HEK293 (cell line): ENCODE data around the gene DNAJC5.
"Not testable (repeated sequence)": the region's sequence is repeated elsewhere in the genome, so short reads cannot be mapped to it uniquely, and the experiment has no call there.

Experiments used
- CTCF ChIA-PET: fragments of 350-600 bp; formaldehyde crosslinking; extraction: SDS; loops from one replicate; lab custom pipeline; 2021; ENCODE audit warnings: antibody characterized with exemption; lab: Yijun Ruan, JAX
- POLR2A ChIA-PET: fragments of 300-600 bp; formaldehyde crosslinking; extraction: SDS; loops from one replicate; lab custom pipeline; 2020; ENCODE audit warnings: antibody characterized with exemption, inconsistent platforms; lab: Yijun Ruan, JAX
- H3K27ac ChIP-seq: fragments of 200-500 bp; sonication (Bioruptor generic); 2 replicates; pipeline ENCODE4 v1.5.1; 2014; ENCODE audit warnings: low read depth, low read length, control low read depth, inconsistent platforms; ENCODE audit errors: extremely low read depth
- H3K36me3 ChIP-seq, 2 experiments: fragments of 200-500 bp in 1 of 2; sonication (Bioruptor generic) in 1 of 2; 1 replicate in 1 of 2; 2 replicates in 1 of 2; pipeline ENCODE4 v1.5.1; 2014 to 2017; ENCODE audit warnings: inconsistent platforms in 2 of 2, low read length in 2 of 2; ENCODE audit not compliant: control insufficient read depth in 2 of 2, insufficient read depth in 1 of 2
- H3K4me1 ChIP-seq: fragments of 200-500 bp; sonication (Bioruptor generic); 2 replicates; pipeline ENCODE4 v1.5.1; 2014; ENCODE audit warnings: mild to moderate bottlenecking, low read length, inconsistent platforms; ENCODE audit not compliant: control insufficient read depth, insufficient read depth
- H3K4me3 ChIP-seq: 2 replicates; pipeline ENCODE4 v1.5.1; 2011; ENCODE audit warnings: low read depth, mild to moderate bottlenecking, control low read depth, low read length, moderate library complexity
- H3K9me3 ChIP-seq: fragments of 200-500 bp; sonication (Bioruptor generic); 2 replicates; pipeline ENCODE4 v1.5.1; 2014; ENCODE audit warnings: low read depth, low read length, inconsistent platforms; ENCODE audit not compliant: control insufficient read depth, insufficient read depth
- GLIS1 ChIP-seq: fragments of 450-650 bp; formaldehyde crosslinking; IDR thresholded peaks from 2 replicates; pipeline ENCODE4 v1.5.1; 2016; ENCODE audit warnings: missing biosample characterization, missing genetic modification characterization
- GLIS2 ChIP-seq: fragments of 450-650 bp; formaldehyde crosslinking; IDR thresholded peaks from 2 replicates; pipeline ENCODE4 v1.5.1; 2016; ENCODE audit warnings: missing biosample characterization, missing genetic modification characterization
- SALL2 ChIP-seq: fragments of 450-650 bp; formaldehyde crosslinking; IDR thresholded peaks from 2 replicates; pipeline ENCODE4 v1.5.0; 2017; ENCODE audit warnings: missing biosample characterization, mild to moderate bottlenecking, missing genetic modification characterization, borderline replicate concordance
- SP2 ChIP-seq: fragments of 450-650 bp; formaldehyde crosslinking; IDR thresholded peaks from 2 replicates; pipeline ENCODE4 v1.5.1; 2016; ENCODE audit warnings: missing biosample characterization, missing genetic modification characterization
- SP3 ChIP-seq: fragments of 450-650 bp; formaldehyde crosslinking; IDR thresholded peaks from 2 replicates; pipeline ENCODE4 v1.5.1; 2016; ENCODE audit warnings: missing biosample characterization, missing genetic modification characterization
- WT1 ChIP-seq: fragments of 450-650 bp; formaldehyde crosslinking; IDR thresholded peaks from 2 replicates; pipeline ENCODE4 v1.5.1; 2016; ENCODE audit warnings: missing biosample characterization, missing genetic modification characterization
- YY1 ChIP-seq: fragments of 450-650 bp; formaldehyde crosslinking; IDR thresholded peaks from 2 replicates; pipeline ENCODE4 v1.5.1; 2018; ENCODE audit warnings: missing biosample characterization, missing genetic modification characterization
- ZBTB8A ChIP-seq: fragments of 450-650 bp; formaldehyde crosslinking; IDR thresholded peaks from 2 replicates; pipeline ENCODE4 v1.5.1; 2016; ENCODE audit warnings: missing biosample characterization, missing genetic modification characterization
- ZFP3 ChIP-seq: fragments of 450-650 bp; formaldehyde crosslinking; IDR thresholded peaks from 2 replicates; pipeline ENCODE4 v1.5.1; 2016; ENCODE audit warnings: low read depth, missing biosample characterization, missing genetic modification characterization
- ZNF132 ChIP-seq: fragments of 450-650 bp; formaldehyde crosslinking; IDR thresholded peaks from 2 replicates; pipeline ENCODE4 v1.5.1; 2017; ENCODE audit warnings: missing biosample characterization, missing genetic modification characterization, borderline replicate concordance
- ZNF214 ChIP-seq: fragments of 450-650 bp; formaldehyde crosslinking; IDR thresholded peaks from 2 replicates; pipeline ENCODE4 v1.5.1; 2017; ENCODE audit warnings: missing biosample characterization, mild to moderate bottlenecking, missing genetic modification characterization, borderline replicate concordance
- ZNF266 ChIP-seq: fragments of 450-650 bp; formaldehyde crosslinking; IDR thresholded peaks from 2 replicates; pipeline ENCODE4 v1.5.1; 2016; ENCODE audit warnings: missing biosample characterization, missing genetic modification characterization, low read depth
- ZNF274 ChIP-seq, 2 experiments: fragments of 200-500 bp in 1 of 2; fragments of 450-650 bp in 1 of 2; sonication (Bioruptor generic) in 1 of 2; formaldehyde crosslinking in 1 of 2; IDR thresholded peaks; 2 replicates each; pipeline versions ENCODE4 v1.5.1 to v1.6.1; 2014 to 2016; ENCODE audit warnings: borderline replicate concordance in 1 of 2, inconsistent platforms in 1 of 2, low read length in 1 of 2, missing biosample characterization in 1 of 2, missing genetic modification characterization in 1 of 2
- ZNF311 ChIP-seq: fragments of 450-650 bp; formaldehyde crosslinking; IDR thresholded peaks from 2 replicates; pipeline ENCODE4 v1.5.1; 2017; ENCODE audit warnings: missing biosample characterization, missing genetic modification characterization, borderline replicate concordance
- ZNF404 ChIP-seq: fragments of 450-650 bp; formaldehyde crosslinking; IDR thresholded peaks from 2 replicates; pipeline ENCODE4 v1.5.1; 2017; ENCODE audit warnings: missing biosample characterization, missing genetic modification characterization
- ZNF48 ChIP-seq: fragments of 450-650 bp; formaldehyde crosslinking; IDR thresholded peaks from 2 replicates; pipeline ENCODE4 v1.5.1; 2016; ENCODE audit warnings: missing biosample characterization, missing genetic modification characterization
- ZNF501 ChIP-seq: fragments of 450-650 bp; formaldehyde crosslinking; IDR thresholded peaks from 2 replicates; pipeline ENCODE4 v1.5.1; 2016; ENCODE audit warnings: missing biosample characterization, missing genetic modification characterization
- ZNF549 ChIP-seq: fragments of 450-650 bp; IDR thresholded peaks from 2 replicates; pipeline ENCODE4 v1.5.1; 2018; ENCODE audit warnings: missing biosample characterization, missing genetic modification characterization, mild to moderate bottlenecking, inconsistent platforms, moderate library complexity
- ZNF658 ChIP-seq: fragments of 450-650 bp; formaldehyde crosslinking; IDR thresholded peaks from 2 replicates; pipeline ENCODE4; 2016; ENCODE audit warnings: missing biosample characterization, missing genetic modification characterization
- ZNF777 ChIP-seq: fragments of 450-650 bp; formaldehyde crosslinking; IDR thresholded peaks from 2 replicates; pipeline ENCODE4 v1.5.1; 2017; ENCODE audit warnings: missing biosample characterization, missing genetic modification characterization, borderline replicate concordance
- ZNF791 ChIP-seq: fragments of 450-650 bp; formaldehyde crosslinking; IDR thresholded peaks from 2 replicates; pipeline ENCODE4 v1.5.1; 2016; ENCODE audit warnings: missing biosample characterization, missing genetic modification characterization
- ZSCAN23 ChIP-seq: fragments of 450-650 bp; formaldehyde crosslinking; IDR thresholded peaks from 2 replicates; pipeline ENCODE4 v1.5.1; 2016; ENCODE audit warnings: missing biosample characterization, missing genetic modification characterization
- TF ChIP-seq, protein P1 (sequence below): fragments of 450-650 bp; IDR thresholded peaks from 2 replicates; pipeline ENCODE4 v1.5.1; 2018; ENCODE audit warnings: missing biosample characterization, missing genetic modification characterization
- TF ChIP-seq, protein P2 (sequence below): fragments of 450-650 bp; formaldehyde crosslinking; IDR thresholded peaks from 2 replicates; pipeline ENCODE4 v1.5.1; 2016; ENCODE audit warnings: missing biosample characterization, missing genetic modification characterization

Gene DNAJC5

DNA sequence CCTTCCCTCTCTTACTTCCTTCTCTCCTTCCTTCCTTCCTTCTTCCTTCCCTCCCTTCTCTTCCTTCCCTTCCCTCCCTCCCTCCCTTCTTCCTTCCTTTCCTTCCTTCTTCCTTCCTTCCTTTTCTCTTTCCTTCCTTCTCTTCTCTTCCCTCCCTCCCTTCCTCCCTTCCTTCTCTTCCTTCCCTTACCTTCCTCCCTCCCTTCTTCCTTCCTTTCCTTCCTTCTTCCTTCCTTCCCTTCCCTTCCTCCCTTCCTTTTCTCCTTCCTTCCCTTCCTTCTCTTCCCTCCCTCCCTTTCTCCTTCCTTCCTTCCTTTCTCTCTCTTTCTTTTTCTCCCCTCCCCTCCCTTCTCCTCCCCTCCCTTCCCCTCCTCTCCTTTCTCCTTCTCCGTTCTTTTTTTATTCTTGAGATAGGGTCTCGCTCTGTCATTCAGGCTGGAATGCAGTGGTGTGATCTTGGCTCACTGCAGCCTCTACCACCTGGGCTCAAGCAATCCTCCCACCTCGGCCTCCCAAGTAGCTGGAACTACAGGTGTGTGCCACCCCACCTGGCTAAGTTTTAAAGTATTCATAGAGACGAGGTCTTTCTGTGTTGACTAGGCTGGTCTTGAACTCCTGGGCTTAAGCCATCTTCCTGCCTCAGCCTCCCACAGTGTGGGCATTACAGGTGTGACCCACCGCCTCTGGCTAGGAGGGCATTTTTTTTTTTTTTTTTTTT is 75.9 kb downstream of the DNAJC5 start (continued):
- TF ChIP-seq SP2 (tag by site-specific recombination) (no peak), SALL2 (tag by site-specific recombination) (no peak), ZNF777 (no peak), GLIS2 (tag by site-specific recombination) (0 out of 2 replicates have a peak, but pooled peaks have one; percentile 43), ZNF48 (no peak), ZNF214 (tag by site-specific recombination) (no peak), ZSCAN23 (tag by site-specific recombination) (no peak), GLIS1 (tag by site-specific recombination) (0 out of 2 replicates have a peak, but pooled peaks have one; percentile 2), ZNF266 (tag by site-specific recombination) (no peak), ZNF132 (tag by site-specific recombination) (no peak), ZBTB8A (tag by site-specific recombination) (no peak), ZNF501 (tag by site-specific recombination) (no peak), WT1 (tag by site-specific recombination) (no peak), ZNF658 (tag by site-specific recombination) (no peak), YY1 (tag by site-specific recombination) (no peak), ZNF404 (tag by site-specific recombination) (no peak), ZNF311 (no peak), SP3 (tag by site-specific recombination) (no peak), ZNF549 (tag by site-specific recombination) (no peak)
- TF ChIP-seq, protein P1, sequence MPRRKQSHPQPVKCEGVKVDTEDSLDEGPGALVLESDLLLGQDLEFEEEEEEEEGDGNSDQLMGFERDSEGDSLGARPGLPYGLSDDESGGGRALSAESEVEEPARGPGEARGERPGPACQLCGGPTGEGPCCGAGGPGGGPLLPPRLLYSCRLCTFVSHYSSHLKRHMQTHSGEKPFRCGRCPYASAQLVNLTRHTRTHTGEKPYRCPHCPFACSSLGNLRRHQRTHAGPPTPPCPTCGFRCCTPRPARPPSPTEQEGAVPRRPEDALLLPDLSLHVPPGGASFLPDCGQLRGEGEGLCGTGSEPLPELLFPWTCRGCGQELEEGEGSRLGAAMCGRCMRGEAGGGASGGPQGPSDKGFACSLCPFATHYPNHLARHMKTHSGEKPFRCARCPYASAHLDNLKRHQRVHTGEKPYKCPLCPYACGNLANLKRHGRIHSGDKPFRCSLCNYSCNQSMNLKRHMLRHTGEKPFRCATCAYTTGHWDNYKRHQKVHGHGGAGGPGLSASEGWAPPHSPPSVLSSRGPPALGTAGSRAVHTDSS = no peak

DNA sequence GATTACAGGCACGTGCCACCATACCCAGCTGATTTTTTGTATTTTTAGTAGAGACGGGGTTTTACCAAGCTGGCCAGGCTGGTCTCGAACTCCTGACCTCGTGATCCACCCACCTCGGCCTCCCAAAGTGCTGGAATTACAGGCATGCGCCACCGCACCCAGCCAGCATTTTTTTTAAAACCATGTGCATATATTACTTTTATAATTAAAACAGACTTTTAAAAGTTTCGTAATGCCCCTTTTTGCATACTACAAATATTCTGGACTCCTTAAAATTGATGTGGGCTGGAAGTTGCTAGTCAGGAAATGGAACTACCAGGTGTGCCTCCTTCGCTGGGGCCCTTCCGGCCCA is 77.0 kb downstream of the DNAJC5 start:
- not testable (repeated sequence) for H3K9me3 ChIP-seq, H3K4me1 ChIP-seq, H3K4me3 ChIP-seq, H3K27ac ChIP-seq
- POLR2A ChIA-PET = interaction anchor here (0.6 kb wide), 1 partner anchor 107 kb away, joined by 8 read pairs; the partner anchor contains the start of gene TPD52L2
- peaks cover 0 to 16% of the 10 kb centered on the region in 2 experiments; a peak in 1 of 3 replicates for H3K36me3 ChIP-seq
- CTCF ChIA-PET = interaction anchor here (0.6 to 0.7 kb wide), 3 partner anchors 263 to 789 kb away, joined by 3 to 5 read pairs (median 3); no protein-coding TSS in a partner anchor

DNA sequence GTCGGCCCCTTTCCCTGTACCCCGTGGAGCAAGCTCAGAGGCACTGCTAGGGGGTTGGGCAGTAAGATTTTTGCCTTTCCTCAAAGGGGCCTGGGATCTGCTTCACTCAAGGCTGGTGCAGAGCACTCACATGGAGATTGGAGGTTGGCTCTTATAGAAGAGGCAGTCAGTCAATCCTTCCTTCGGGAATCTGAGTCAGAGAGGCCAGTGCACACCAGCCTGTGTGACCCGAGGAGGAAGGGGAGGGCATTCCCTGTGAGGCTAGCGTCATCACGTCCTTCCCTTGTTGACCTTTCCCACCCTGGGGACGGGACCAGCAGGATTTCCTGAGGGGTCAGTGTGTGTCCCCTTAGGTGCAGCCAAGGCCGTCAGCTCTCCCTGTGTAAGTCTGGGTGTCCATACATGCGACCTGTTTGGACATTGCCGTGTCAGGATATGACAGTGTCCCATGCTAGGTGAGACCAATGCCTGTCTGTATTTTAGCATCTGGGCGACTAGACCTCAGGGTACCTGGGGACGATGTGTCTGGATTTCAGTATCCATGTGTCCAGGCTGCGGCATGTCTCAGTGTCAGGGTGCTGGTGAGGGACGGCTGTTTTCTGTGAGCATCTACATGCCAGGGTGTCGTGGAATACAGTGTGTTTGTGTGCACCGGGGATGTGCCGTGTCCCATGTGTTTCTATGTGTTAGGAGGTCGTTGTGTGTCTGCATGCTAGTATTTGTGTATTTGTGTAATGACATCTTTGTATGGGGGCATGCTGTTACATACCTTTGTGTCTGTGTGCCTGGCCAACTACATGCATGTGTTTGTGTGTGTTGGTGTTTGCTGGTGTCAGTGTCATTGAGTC is 77.6 kb downstream of the DNAJC5 start:
- POLR2A ChIA-PET = no interaction called here
- peak; percentile 44; the same call in 1 of the 2 replicates for TF ChIP-seq ZNF791 (tag by site-specific recombination)
- TF ChIP-seq, protein P2, sequence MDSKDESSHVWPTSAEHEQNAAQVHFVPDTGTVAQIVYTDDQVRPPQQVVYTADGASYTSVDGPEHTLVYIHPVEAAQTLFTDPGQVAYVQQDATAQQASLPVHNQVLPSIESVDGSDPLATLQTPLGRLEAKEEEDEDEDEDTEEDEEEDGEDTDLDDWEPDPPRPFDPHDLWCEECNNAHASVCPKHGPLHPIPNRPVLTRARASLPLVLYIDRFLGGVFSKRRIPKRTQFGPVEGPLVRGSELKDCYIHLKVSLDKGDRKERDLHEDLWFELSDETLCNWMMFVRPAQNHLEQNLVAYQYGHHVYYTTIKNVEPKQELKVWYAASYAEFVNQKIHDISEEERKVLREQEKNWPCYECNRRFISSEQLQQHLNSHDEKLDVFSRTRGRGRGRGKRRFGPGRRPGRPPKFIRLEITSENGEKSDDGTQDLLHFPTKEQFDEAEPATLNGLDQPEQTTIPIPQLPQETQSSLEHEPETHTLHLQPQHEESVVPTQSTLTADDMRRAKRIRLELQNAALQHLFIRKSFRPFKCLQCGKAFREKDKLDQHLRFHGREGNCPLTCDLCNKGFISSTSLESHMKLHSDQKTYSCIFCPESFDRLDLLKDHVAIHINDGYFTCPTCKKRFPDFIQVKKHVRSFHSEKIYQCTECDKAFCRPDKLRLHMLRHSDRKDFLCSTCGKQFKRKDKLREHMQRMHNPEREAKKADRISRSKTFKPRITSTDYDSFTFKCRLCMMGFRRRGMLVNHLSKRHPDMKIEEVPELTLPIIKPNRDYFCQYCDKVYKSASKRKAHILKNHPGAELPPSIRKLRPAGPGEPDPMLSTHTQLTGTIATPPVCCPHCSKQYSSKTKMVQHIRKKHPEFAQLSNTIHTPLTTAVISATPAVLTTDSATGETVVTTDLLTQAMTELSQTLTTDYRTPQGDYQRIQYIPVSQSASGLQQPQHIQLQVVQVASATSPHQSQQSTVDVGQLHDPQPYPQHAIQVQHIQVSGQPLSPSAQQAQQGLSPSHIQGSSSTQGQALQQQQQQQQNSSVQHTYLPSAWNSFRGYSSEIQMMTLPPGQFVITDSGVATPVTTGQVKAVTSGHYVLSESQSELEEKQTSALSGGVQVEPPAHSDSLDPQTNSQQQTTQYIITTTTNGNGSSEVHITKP = no peak
- TF ChIP-seq ZFP3 (tag by site-specific recombination) = no peak
- TF ChIP-seq ZNF274 (IDR thresholded peaks at IDR 0.05; ENCODE audit: low read length) = no peak
- TF ChIP-seq ZNF274 (tag by site-specific recombination; IDR thresholded peaks at IDR 0.05; ENCODE audit: borderline replicate concordance) = no peak
- TF ChIP-seq, all 188 proteins: peak for 1
- no peaks in the 10 kb centered on the region for H3K4me1 ChIP-seq

More for the DNA sequence above, 77.6 kb downstream of the DNAJC5 start:
- Histone ChIP-seq H3K4me3 (no peak overlapping the region), H3K9me3 (no peaks in the 10 kb centered on the region), H3K27ac (no peak overlapping the region), H3K36me3 (peaks cover 0 to 10% of the 10 kb centered on the region in 2 experiments; a peak in 1 of 3 replicates)
- CTCF ChIA-PET = interaction anchor here (0.6 to 3.5 kb wide), 6 partner anchors 63 to 789 kb away, joined by 3 to 16 read pairs (median 4); partner anchors contain the start of gene PTK6
